Activated naive CD4-positive, alpha-beta T cell treated with anti-CD3 and anti-CD28 coated beads, Interleukin-2, amount 50 U/mL, for 24 hours (primary cell): ENCODE data around the gene RMND1.

Experiments
- H3K27ac Mint-ChIP-seq: one replicate; pipeline ENCODE4 v1.8.0; 2021; ENCODE audit warnings: mild to moderate bottlenecking, mixed read lengths
- H3K27me3 Mint-ChIP-seq: one replicate; pipeline ENCODE4 v1.8.0; 2021; ENCODE audit warnings: mixed read lengths
- H3K36me3 Mint-ChIP-seq: one replicate; pipeline ENCODE4 v1.8.0; 2021; ENCODE audit warnings: mixed read lengths
- H3K4me1 Mint-ChIP-seq: one replicate; pipeline ENCODE4 v1.8.0; 2021; ENCODE audit warnings: mixed read lengths
- H3K4me3 Mint-ChIP-seq: one replicate; pipeline ENCODE4 v1.8.0; 2021; ENCODE audit warnings: mild to moderate bottlenecking, mixed read lengths
- H3K9me3 Mint-ChIP-seq: one replicate; pipeline ENCODE4 v1.8.0; 2021; ENCODE audit warnings: mixed read lengths

The RMND1 gene, protein sequence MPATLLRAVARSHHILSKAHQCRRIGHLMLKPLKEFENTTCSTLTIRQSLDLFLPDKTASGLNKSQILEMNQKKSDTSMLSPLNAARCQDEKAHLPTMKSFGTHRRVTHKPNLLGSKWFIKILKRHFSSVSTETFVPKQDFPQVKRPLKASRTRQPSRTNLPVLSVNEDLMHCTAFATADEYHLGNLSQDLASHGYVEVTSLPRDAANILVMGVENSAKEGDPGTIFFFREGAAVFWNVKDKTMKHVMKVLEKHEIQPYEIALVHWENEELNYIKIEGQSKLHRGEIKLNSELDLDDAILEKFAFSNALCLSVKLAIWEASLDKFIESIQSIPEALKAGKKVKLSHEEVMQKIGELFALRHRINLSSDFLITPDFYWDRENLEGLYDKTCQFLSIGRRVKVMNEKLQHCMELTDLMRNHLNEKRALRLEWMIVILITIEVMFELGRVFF

DNA sequence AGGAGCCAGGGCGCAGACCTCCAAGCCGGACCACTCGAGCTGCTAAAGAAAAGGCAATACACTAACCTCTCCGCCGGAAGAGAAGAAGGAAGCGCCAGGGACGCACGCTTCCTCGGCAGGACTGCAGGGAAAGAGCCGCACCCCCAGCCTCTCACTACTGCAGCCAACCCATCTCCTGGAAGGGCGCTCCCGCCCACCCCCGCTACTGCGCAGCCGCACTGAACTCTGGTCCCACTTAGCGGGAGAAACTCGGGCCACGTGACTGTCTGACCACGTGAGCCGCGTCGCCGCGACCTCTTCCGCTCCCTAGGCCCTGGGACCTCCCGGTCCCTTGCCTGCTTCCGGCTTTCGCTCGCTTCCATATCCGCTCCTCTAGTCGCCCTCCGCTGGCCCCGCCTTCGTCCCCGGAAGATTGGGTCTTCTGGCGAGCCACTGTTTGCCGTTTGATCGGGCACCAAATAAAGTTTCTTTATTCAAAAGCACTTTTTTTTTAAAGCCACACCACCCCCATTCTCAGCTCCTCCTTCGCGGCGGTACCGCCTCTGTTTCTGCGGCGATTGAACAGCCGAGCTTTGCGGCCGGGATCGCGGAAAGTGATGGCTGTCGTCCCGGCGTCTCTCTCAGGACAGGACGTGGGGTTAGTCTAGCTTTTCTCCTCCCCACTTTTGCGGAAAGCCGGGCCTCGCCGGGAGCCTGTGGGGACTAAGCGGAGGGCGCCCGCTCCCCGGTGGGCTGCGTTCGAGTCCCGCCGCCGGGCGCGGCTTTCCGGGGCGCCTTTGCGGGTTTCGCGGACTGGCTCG lies at the start of gene RMND1:
Gene RMND1, minus strand, starts transcription at position 177 of the 800 bp plus-strand sequence. CDS start 6,315 bp downstream, outside the sequence.
- no peaks in the 10 kb centered on the region for H3K27me3 Mint-ChIP-seq
- peaks cover 3% of the 10 kb centered on the region for H3K36me3 Mint-ChIP-seq
- peaks cover 64% of the 10 kb centered on the region for H3K4me1 Mint-ChIP-seq
- H3K9me3 Mint-ChIP-seq = no peaks in the 10 kb centered on the region
- peak within 1 kb of the TSS; percentile 97 for H3K4me3 Mint-ChIP-seq
- H3K27ac Mint-ChIP-seq = peak within 1 kb of the TSS; percentile 96

DNA sequence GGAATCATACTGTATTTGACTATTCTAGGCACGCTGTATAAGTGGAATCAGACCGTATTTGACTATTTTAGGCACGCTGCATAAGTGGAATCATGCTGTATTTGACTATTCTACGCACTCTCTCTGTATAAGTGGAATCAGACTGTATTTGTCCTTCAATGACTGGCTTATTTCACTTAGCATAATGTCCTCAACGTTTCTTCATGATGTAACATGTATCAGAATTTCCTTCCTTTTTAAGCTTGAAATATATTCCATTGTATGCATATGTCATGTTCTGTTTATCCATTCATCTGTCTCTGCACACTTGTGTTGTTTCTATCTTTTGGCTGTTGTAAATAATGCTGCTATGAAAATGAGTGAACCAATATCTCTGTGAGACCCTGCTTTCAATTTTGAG lies 47.6 kb upstream of the RMND1 start:
- Mint-ChIP-seq H3K4me1 (peaks cover 15% of the 10 kb centered on the region), H3K27ac (no peak overlapping the region), H3K9me3 (no peaks in the 10 kb centered on the region), H3K4me3 (no peak overlapping the region), H3K36me3 (no peaks in the 10 kb centered on the region), H3K27me3 (peaks cover 26% of the 10 kb centered on the region)

DNA sequence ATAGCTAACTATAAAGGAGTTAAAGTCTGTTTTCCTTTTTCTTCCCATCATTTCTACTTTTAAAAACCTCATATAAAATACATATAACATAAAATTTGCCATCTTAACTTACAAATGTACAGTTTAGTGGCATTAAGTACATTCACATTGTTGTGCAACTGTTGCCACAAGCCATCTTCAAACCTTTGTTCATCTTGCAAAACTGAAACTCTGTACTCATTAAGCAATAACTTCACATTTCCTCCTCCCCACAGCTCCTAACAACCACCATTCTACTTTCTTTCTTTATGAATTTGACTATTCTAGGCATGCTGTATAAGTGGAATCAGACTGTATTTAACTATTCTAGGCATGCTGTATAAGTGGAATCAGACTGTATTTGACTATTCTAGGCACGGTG lies 46.4 kb upstream of the RMND1 start:
- no peaks in the 10 kb centered on the region for H3K9me3 Mint-ChIP-seq
- no peak overlapping the region for H3K4me3 Mint-ChIP-seq
- H3K27ac Mint-ChIP-seq = no peak overlapping the region
- H3K36me3 Mint-ChIP-seq = no peaks in the 10 kb centered on the region
- peaks cover 19% of the 10 kb centered on the region for H3K4me1 Mint-ChIP-seq
- peaks cover 32% of the 10 kb centered on the region for H3K27me3 Mint-ChIP-seq

DNA sequence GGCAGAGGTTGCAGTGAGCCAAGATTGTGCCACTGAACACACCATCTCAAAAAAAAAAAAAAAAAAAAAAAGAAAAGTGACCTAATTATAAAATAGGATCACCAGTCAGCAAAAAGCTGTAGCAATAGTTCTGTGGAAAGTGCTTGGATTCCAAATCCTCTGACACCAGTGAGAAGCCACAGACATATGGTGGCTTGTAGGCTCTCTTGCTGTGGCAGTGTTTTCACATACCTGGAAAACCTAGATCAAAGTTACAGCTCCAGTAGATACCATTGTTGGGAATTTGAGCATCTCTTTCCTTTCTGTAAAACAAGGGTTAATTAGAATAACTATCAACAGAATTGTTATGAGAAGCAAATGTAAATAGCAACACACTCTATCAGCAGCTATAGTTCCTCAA lies 46.0 kb upstream of the RMND1 start:
- Mint-ChIP-seq H3K27me3 (peaks cover 34% of the 10 kb centered on the region), H3K9me3 (no peaks in the 10 kb centered on the region), H3K27ac (no peak overlapping the region), H3K4me1 (peaks cover 19% of the 10 kb centered on the region), H3K36me3 (no peaks in the 10 kb centered on the region), H3K4me3 (no peak overlapping the region)

DNA sequence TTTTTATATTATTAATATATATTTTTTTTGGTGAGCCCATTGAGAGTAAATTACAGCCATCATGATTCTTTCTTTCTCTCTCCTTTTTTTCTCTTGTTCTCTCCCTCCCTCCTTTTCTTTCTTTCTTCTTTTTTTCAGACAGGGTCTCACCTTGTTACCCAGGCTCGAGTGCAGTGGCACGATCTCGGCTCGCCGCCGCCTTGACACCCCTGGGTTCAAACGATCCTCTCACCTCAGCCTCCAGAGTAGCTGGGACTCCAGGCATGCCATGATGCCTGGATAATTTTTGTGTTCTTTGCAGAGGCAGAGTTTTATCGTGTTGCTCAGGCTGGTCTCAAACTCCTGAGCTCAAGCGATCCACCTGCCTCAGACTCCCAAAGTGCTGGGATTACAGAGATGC lies 43.5 kb upstream of the RMND1 start:
- Mint-ChIP-seq H3K36me3 (no peaks in the 10 kb centered on the region), H3K9me3 (no peaks in the 10 kb centered on the region), H3K27me3 (peaks cover 36% of the 10 kb centered on the region), H3K27ac (no peak overlapping the region), H3K4me3 (no peak overlapping the region), H3K4me1 (peaks cover 19% of the 10 kb centered on the region)

DNA sequence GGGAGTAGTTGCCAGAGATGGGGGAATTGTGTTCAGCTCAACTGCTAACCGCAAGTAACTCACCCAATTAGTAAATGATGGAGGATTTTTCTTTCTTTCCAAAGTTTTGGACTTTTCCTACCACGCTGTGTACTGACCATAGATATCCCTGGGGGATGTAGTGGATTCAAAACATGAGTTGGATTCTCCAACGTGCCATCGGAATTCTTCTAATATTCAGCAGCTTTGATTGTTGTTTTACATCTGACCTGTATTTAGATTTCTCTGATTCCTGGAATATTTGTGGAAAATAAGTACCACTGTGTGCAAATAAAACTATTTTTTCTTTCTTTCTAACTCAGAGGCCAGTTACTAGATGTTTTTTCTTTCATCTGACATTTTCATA lies 43.0 kb upstream of the RMND1 start:
- H3K36me3 Mint-ChIP-seq = no peaks in the 10 kb centered on the region
- H3K27ac Mint-ChIP-seq = no peak overlapping the region
- H3K9me3 Mint-ChIP-seq = no peaks in the 10 kb centered on the region
- H3K27me3 Mint-ChIP-seq = peaks cover 34% of the 10 kb centered on the region
- H3K4me1 Mint-ChIP-seq = peaks cover 19% of the 10 kb centered on the region
- peak overlapping the region; percentile 51 for H3K4me3 Mint-ChIP-seq

DNA sequence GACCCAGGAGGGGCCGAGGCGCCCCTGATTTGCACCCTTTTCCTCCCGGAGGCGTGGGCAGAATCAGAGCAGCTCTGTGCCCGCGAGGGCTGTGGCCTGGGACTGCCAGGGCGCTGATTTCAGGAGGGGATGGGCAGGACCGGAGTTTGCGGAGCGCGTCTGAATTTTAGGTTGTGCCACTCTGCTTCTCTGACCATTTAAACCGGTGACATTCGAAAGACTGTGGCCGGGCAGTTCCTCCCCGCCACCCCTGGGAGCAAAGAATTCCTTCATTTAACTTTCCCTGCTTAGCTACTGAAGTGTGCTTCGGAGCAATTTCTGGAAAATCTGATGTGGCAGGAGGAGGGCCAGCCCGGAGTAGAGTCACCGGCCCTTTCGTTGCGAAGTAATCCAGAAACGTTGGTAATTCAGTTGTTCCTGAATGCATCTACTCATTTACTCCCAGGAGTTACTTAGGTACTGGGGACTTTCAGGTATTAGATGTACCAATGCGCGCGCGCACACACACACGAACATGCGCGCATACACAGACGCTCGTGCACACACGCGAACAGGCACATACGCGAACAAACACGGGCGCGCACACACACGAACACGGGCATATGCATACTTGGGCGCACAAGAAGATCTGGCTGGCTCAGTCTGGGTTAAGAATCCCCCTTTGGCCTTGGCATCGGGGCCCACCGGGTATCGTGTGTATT lies 42.5 kb upstream of the RMND1 start:
- no peaks in the 10 kb centered on the region for H3K9me3 Mint-ChIP-seq
- H3K27ac Mint-ChIP-seq = no peak overlapping the region
- peaks cover 34% of the 10 kb centered on the region for H3K27me3 Mint-ChIP-seq
- H3K4me1 Mint-ChIP-seq = peaks cover 19% of the 10 kb centered on the region
- H3K4me3 Mint-ChIP-seq = peak overlapping the region; percentile 51
- no peaks in the 10 kb centered on the region for H3K36me3 Mint-ChIP-seq

DNA sequence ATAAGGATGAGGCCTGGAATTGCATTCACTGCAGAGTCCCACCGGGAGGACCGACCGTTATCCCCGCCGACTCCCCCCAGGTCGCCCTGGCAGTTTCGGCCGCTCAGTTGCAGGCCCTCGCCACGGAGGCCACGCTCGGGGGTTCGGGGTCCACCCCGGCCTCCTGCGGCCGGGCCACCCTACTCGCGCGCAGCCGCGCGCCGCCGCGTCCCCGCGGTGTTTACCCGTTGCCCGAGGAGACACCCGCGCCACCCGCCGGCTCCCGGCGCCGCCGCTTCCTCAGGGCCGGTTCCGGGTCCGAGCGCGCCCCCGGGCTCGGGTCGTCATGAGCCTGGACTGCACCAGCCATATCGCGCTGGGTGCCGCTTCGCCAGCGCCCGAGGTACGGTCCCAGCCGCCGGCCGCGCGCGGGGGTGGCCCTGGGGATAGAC lies 41.9 kb upstream of the RMND1 start, which contains the start of gene CCDC170:
Gene CCDC170, plus strand, starts transcription at position 214 of the 431 bp plus-strand sequence. Its CDS starts 112 bp downstream, at position 326.
- Mint-ChIP-seq H3K4me3 (peak within 1 kb of the TSS; percentile 51), H3K27ac (no peak within 1 kb of the TSS), H3K9me3 (no peaks in the 10 kb centered on the region), H3K36me3 (no peaks in the 10 kb centered on the region), H3K4me1 (peaks cover 19% of the 10 kb centered on the region), H3K27me3 (peaks cover 34% of the 10 kb centered on the region)

DNA sequence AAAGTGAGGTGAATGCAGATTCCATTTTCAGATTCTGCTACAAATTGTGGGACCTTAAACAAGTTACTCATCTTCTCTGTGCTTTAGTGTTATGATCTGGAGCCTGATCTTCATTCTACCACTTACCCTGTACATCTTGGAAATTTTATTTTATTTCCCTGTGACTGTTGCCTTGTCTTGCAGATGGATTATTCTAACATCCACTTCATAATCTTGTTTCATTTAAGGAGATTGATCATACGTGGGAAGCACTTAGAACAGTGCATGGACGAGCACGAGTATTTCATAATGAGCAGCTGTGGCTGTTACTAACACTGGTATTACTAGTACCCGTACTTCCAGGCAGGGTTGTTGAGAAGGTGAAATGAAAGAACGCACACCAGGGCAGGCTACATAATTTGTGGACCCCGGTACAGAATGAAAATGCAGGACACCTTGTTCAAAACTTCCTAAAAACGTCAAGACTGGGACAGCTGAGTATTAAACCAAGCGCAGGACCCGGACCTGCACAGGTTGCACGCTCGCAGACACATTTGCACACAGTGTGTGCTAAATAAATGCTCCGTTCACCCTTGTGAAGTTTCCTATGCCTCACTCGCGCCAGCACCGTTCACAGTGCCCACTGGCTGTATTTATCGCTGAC lies 41.4 kb upstream of the RMND1 start:
- Mint-ChIP-seq H3K4me3 (no peak overlapping the region), H3K27ac (no peak overlapping the region), H3K4me1 (peaks cover 17% of the 10 kb centered on the region), H3K27me3 (peaks cover 34% of the 10 kb centered on the region), H3K9me3 (no peaks in the 10 kb centered on the region), H3K36me3 (no peaks in the 10 kb centered on the region)

DNA sequence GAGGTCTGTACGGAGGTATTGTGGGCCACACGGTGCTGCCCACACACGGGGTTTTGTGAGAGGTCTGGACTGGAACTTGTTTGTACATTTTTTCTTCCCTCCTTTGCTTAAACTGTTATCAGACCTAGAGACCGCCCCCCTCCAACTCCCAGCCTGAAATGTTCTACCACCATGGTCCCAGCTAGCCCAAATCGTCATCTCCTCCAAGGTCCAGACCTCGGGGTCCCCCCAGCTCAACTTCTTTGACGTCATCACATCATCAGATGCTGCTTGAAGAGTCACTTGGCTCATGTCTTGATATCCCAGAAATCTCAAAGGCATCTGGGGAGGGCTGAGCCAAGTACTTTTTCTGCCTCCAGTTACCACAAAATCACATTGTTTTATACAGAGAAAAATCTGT lies 39.1 kb upstream of the RMND1 start:
- no peak overlapping the region for H3K4me3 Mint-ChIP-seq
- H3K27ac Mint-ChIP-seq = no peak overlapping the region
- H3K4me1 Mint-ChIP-seq = peaks cover 15% of the 10 kb centered on the region
- H3K27me3 Mint-ChIP-seq = peaks cover 28% of the 10 kb centered on the region
- no peaks in the 10 kb centered on the region for H3K9me3 Mint-ChIP-seq
- no peaks in the 10 kb centered on the region for H3K36me3 Mint-ChIP-seq

DNA sequence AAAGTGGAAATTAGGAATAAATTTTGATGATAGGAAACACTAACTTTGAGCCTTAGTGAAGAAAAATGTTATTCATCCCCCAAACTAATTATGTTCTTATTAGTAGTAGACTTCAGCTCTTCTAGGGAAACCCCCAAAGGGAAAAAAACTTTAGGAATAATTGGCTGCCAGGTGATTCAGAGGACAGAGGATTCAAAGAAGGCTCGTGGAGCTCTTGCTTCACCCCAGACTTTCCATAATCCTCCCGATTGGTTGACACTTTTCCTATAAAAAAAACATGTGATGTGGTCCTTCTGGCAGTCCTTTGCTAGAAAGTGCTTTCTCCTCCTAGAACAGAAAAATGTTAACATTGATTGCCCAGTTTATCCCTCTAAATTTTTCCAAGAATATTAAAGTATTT lies 36.3 kb upstream of the RMND1 start:
- Mint-ChIP-seq H3K4me3 (no peak overlapping the region), H3K27ac (no peak overlapping the region), H3K27me3 (peaks cover 7% of the 10 kb centered on the region), H3K4me1 (no peaks in the 10 kb centered on the region), H3K9me3 (no peaks in the 10 kb centered on the region), H3K36me3 (no peaks in the 10 kb centered on the region)

DNA sequence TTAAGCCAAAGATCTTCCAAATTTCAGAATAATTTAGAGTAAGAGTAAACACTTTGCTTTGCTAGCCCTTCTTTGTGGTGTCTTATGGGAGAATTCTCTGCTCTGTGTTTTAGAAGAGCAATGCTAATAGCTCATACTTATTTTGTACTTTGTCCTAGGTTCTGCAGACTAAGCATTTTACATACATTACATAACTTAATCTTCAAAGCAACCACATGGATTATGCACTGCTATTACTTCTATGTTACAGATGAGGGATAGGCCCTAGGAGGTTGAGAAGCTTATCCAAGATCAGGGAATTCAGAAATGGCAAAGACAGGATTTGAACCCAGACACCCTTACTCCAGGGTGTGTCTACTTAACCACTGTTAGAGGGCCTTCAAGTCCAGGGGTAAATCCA lies 32.1 kb upstream of the RMND1 start:
- H3K36me3 Mint-ChIP-seq = no peaks in the 10 kb centered on the region
- H3K27ac Mint-ChIP-seq = no peak overlapping the region
- H3K27me3 Mint-ChIP-seq = no peaks in the 10 kb centered on the region
- H3K9me3 Mint-ChIP-seq = no peaks in the 10 kb centered on the region
- no peak overlapping the region for H3K4me3 Mint-ChIP-seq
- H3K4me1 Mint-ChIP-seq = peaks cover 19% of the 10 kb centered on the region

DNA sequence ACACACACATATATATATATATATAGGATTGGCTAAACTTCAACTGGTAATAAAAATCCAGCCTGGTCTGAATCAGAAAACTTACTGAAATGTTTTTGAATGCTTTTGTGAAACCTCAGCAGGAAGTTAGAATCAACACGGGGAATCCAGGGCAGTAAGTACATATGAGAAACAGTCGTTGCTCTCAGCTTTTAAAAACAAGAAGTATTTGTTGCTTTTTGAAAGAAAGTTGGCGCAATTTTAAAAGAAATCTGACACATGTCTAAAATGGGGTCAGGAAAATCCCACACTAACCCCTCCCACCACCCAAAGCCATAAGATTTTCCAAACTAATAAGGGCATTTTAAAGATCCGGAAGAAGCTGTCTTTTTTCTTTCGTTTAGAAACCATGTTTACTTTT lies 30.4 kb upstream of the RMND1 start:
- H3K4me1 Mint-ChIP-seq = peaks cover 19% of the 10 kb centered on the region
- no peak overlapping the region for H3K27ac Mint-ChIP-seq
- no peaks in the 10 kb centered on the region for H3K9me3 Mint-ChIP-seq
- H3K4me3 Mint-ChIP-seq = peak overlapping the region; percentile 86
- no peaks in the 10 kb centered on the region for H3K27me3 Mint-ChIP-seq
- no peaks in the 10 kb centered on the region for H3K36me3 Mint-ChIP-seq

DNA sequence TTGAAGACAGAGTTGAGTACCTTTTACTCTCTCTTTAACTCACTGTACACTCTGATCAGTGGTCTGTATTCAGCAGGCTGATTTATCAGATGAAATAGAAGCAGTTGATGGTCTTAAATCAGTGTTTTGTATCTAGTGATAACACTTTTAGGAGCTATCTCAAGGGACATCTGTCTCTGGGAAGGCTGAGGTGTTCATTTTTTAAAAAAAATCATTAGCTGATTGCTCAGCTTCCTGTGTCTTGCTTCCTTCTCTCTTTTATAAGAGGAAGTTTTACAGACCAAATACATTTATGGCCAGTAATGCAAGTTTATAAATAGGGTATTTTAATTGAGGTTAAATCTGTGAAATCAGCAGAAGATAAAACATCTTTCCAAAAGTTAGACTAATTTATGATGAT lies 29.9 kb upstream of the RMND1 start:
- H3K27me3 Mint-ChIP-seq = no peaks in the 10 kb centered on the region
- H3K27ac Mint-ChIP-seq = no peak overlapping the region
- no peaks in the 10 kb centered on the region for H3K36me3 Mint-ChIP-seq
- H3K9me3 Mint-ChIP-seq = no peaks in the 10 kb centered on the region
- H3K4me1 Mint-ChIP-seq = peaks cover 19% of the 10 kb centered on the region
- no peak overlapping the region for H3K4me3 Mint-ChIP-seq

DNA sequence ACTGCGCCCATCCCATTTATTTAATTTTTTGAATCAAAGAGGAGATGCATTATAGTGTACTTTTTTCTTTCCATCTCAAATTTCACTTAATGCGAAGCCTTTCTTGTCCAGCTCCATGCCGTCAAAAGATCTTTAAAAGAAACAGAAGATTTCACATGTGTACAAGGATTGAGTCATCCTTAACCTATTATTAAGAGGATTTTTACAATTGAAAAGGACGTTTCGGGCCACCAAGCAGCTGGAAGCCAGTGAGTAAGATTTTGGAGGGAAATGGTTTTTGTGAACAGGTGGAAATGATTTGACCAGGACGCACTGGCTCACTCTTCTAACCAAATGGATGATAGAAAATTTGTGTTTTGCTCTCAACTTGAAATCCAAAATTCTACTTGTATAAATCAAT lies 26.7 kb upstream of the RMND1 start:
- Mint-ChIP-seq H3K4me1 (peaks cover 26% of the 10 kb centered on the region), H3K36me3 (no peaks in the 10 kb centered on the region), H3K27ac (no peak overlapping the region), H3K4me3 (no peak overlapping the region), H3K9me3 (no peaks in the 10 kb centered on the region), H3K27me3 (no peaks in the 10 kb centered on the region)
